Effector memory CD4-positive, alpha-beta T cell (primary cell): Measurements from ENCODE around the gene GYS1.
"Not testable (repeated sequence)": the region's sequence is repeated elsewhere in the genome, so short reads cannot be mapped to it uniquely, and the experiment has no call there.

Experiments used
- DNase-seq, 3 donors: peaks; one replicate each; pipeline ENCODE4 v3.0.0-alpha.2; 2020
- H3K27ac ChIP-seq: 2 replicates; pipeline ENCODE4 v1.7.0; 2013; ENCODE audit warnings: mild to moderate bottlenecking, low read length, moderate library complexity; ENCODE audit not compliant: insufficient read depth, poor library complexity, severe bottlenecking
- H3K27me3 ChIP-seq: replicated peaks from 2 replicates; pipeline ENCODE4 v1.7.0; 2013; ENCODE audit warnings: mild to moderate bottlenecking, low read length; ENCODE audit not compliant: insufficient read depth, control insufficient read depth, poor library complexity, severe bottlenecking
- H3K36me3 ChIP-seq: 2 replicates; pipeline ENCODE4 v1.7.0; 2013; ENCODE audit warnings: mild to moderate bottlenecking, low read length, moderate library complexity; ENCODE audit not compliant: control insufficient read depth, insufficient read depth
- H3K4me1 ChIP-seq: 2 replicates; pipeline ENCODE4 v1.7.0; 2013; ENCODE audit warnings: low read length, mild to moderate bottlenecking; ENCODE audit not compliant: control insufficient read depth, insufficient read depth, poor library complexity, severe bottlenecking
- H3K4me3 ChIP-seq: 2 replicates; pipeline ENCODE4 v1.7.0; 2013; ENCODE audit warnings: low read length, low read depth, mild to moderate bottlenecking; ENCODE audit not compliant: insufficient read depth, poor library complexity, severe bottlenecking
- H3K9me3 ChIP-seq: 2 replicates; pipeline ENCODE4 v1.7.0; 2013; ENCODE audit warnings: mild to moderate bottlenecking, low read length, moderate library complexity; ENCODE audit not compliant: control insufficient read depth

The GYS1 gene

DNA sequence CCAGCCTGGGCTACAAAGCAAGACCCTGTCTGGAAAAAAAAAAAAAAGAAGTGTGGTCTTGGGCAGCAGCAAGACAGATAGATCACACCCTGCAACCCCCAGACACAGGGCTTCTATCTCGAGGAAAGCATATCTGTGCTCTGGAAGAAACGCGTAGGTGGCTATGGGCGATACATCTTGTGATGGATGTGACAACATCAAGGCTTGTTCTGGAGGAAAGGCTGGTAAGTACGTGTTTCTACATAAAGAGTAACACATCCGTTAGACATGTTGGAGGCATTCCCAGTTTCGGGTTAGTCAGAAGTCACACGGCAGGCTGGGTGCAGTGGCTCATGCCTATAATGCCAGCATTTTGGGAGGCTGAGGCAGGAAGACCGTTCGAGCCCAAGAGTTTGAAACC is 66.2 kb downstream of the GYS1 start:
- Histone ChIP-seq H3K27ac (no peak overlapping the region), H3K4me3 (peak overlapping the region; percentile 32), H3K4me1 (no peaks in the 10 kb centered on the region), H3K9me3 (no peaks in the 10 kb centered on the region), H3K27me3 (no peaks in the 10 kb centered on the region), H3K36me3 (peaks cover 7% of the 10 kb centered on the region)
- DNase-seq, result no peak

- H3K36me3 ChIP-seq, result peaks cover 13% of the 10 kb centered on the region
- not testable (repeated sequence) for H3K9me3 ChIP-seq, H3K27me3 ChIP-seq, DNase-seq, H3K4me1 ChIP-seq, H3K27ac ChIP-seq, H3K4me3 ChIP-seq
These were observed 67.2 kb downstream of the GYS1 start for GRCh38 chr19:48925890-48926289.

GRCh38 chr19:48925240-48925843 is 67.8 kb downstream of the GYS1 start:
- no peaks in the 10 kb centered on the region for H3K9me3 ChIP-seq
- no peak overlapping the region for H3K4me3 ChIP-seq
- H3K36me3 ChIP-seq, result peaks cover 17% of the 10 kb centered on the region
- no peak overlapping the region for H3K27ac ChIP-seq
- no peaks in the 10 kb centered on the region for H3K4me1 ChIP-seq
- H3K27me3 ChIP-seq, result no peaks in the 10 kb centered on the region
- DNase-seq, result no peak

GRCh38 chr19:48922548-48923490 is 70.3 kb downstream of the GYS1 start:
- no peak for DNase-seq
- H3K4me3 ChIP-seq, result no peak overlapping the region
- H3K4me1 ChIP-seq, result no peaks in the 10 kb centered on the region
- H3K27ac ChIP-seq, result no peak overlapping the region
- no peaks in the 10 kb centered on the region for H3K27me3 ChIP-seq
- H3K9me3 ChIP-seq, result no peaks in the 10 kb centered on the region
- peaks cover 29% of the 10 kb centered on the region for H3K36me3 ChIP-seq

DNA sequence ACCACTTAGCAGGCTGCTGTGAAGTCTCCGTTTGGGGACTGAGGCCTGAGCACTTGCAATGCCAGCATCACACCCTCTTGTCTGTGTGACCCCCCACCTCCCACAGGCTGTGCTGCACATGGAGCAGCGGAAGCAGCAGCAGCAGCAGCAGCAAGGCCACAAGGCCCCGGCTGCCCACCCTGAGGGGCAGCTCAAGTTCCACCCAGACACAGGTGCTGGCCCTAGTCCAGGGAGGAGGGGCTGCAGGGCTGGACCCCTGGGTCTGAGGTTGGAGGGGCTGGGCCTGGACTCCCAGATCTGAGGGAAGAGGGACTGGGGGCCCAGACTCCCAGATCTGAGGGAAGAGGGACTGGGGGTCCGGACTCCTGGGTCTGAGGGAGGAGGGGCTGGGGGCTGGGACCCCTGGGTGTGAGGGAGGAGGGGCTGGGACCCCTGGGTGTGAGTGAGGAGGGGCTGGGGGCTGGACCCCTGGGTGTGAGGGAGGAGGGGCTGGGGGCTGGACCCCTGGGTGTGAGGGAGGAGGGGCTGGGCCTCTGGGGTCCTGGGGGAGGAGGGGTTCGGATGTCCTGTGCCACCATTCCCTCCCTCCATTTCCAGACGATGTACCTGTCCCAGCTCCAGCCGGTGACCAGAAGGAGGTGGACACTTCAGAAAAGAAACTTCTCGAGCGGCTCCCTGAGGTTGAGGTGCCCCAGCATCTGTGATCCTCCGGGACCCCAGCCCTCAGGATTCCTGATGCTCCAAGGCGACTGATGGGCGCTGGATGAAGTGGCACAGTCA is 71.2 kb downstream of the GYS1 start:
- DNase-seq, result no peak
- no peaks in the 10 kb centered on the region for H3K9me3 ChIP-seq
- no peak overlapping the region for H3K4me3 ChIP-seq
- peaks cover 30% of the 10 kb centered on the region for H3K36me3 ChIP-seq
- H3K27me3 ChIP-seq, result no peaks in the 10 kb centered on the region
- H3K4me1 ChIP-seq, result no peaks in the 10 kb centered on the region
- H3K27ac ChIP-seq, result no peak overlapping the region

- Histone ChIP-seq H3K27me3 (no peaks in the 10 kb centered on the region), H3K27ac (no peak overlapping the region), H3K4me1 (no peaks in the 10 kb centered on the region), H3K9me3 (no peaks in the 10 kb centered on the region), H3K36me3 (peaks cover 32% of the 10 kb centered on the region), H3K4me3 (no peak overlapping the region)
- DNase-seq, result no peak
These were observed 72.2 kb downstream of the GYS1 start for GRCh38 chr19:48920949-48921348.

- peaks cover 40% of the 10 kb centered on the region for H3K36me3 ChIP-seq
- not testable (repeated sequence) for DNase-seq, H3K4me3 ChIP-seq, H3K27me3 ChIP-seq, H3K27ac ChIP-seq, H3K4me1 ChIP-seq, H3K9me3 ChIP-seq
These were observed 73.8 kb downstream of the GYS1 start for GRCh38 chr19:48919271-48919670.

DNA sequence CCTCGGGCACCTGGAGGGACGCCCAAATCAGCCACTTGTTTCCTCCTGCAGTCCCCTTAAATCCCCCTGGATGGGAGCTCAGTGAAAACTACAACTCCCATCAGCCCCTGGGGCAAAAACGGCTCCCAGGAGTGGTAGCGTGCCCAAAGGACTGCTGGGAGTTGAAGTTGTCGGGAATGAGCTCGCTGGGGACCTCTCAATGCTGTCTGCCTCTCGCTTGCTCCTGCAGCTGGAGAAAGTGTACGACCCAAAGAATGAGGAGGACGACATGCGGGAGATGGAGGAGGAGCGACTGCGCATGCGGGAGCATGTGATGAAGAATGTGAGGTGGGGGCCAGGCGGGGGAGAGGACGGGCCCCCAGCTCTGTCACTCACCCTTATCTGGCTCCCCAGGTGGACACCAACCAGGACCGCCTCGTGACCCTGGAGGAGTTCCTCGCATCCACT is 74.3 kb downstream of the GYS1 start:
- no peak for DNase-seq
- H3K9me3 ChIP-seq, result no peaks in the 10 kb centered on the region
- H3K4me1 ChIP-seq, result no peaks in the 10 kb centered on the region
- H3K36me3 ChIP-seq, result peaks cover 43% of the 10 kb centered on the region
- H3K27ac ChIP-seq, result no peak overlapping the region
- H3K27me3 ChIP-seq, result no peaks in the 10 kb centered on the region
- no peak overlapping the region for H3K4me3 ChIP-seq
